ENCODE measurements around the gene NIN. TPM values are rescaled to one million over a fixed set of nuclear protein-coding genes. Genes with fewer than 3 reads are reported as not detected.

NIN gene
- total and polyA plus RNA-seq, 2 of the 4 experiments (the other 2 are of a cell fraction) = 15.2 to 98.4 TPM

DNA sequence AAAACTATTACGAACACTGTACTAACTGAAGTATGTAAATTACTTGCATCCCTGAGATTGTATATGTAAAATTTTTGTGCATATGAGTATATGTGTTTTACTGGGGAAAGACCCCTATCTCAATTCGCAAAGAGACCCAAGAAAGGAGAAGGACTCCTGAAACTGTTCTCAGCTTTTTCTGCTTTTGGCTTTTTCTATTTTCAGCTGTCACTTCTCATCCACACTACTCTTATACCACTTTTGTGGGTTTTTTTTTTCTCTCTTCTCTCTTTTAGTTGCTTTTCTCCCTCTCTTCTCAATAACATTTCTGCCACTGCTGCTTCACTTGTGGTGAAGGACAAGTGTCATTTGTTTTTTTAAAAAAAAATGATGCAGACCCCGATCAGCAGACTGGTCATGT is 39.8 kb downstream of the NIN start:
- no peak overlapping the region for H3K4me3 ChIP-seq (ENCODE audit: insufficient read depth, low read depth, low read length)
- ATAC-seq (ENCODE audit: low read depth) (no peak), DNase-seq (no peak)
- H2BK120ac ChIP-seq (ENCODE audit: low read depth, low read length) = no peak overlapping the region
- H3K27ac ChIP-seq (ENCODE audit: insufficient read depth, low read length) = no peak overlapping the region
- no peak overlapping the region for H2AK9ac ChIP-seq (replicated peaks; ENCODE audit: low read depth, low read length, poor library complexity)
- H2BK5ac ChIP-seq (ENCODE audit: low read depth, low read length, poor library complexity, severe bottlenecking) = no peak overlapping the region
- no peak overlapping the region for H4K8ac ChIP-seq (ENCODE audit: low read depth in 2 of 2, low read length in 2 of 2)
- dilution Hi-C loops (cut with HindIII; ENCODE audit: low sequenced_read_pairs, unreplicated experiment) (no loop called here), in situ Hi-C loops (cut with MboI; ENCODE audit: low sequenced_read_pairs) (no loop called here), intact Hi-C loops (cut with micrococcal nuclease) (no loop called here)
- TF ChIP-seq NFE2L2 (IDR thresholded peaks at IDR 0.05; ENCODE audit: low read depth, low read length) (no peak), CTCF (conservative IDR thresholded peaks at IDR 0.05; ENCODE audit: low read depth, low read length) (no peak), ELK1 (IDR thresholded peaks at IDR 0.05; ENCODE audit: borderline replicate concordance, low read depth, low read length) (no peak), FOS (IDR thresholded peaks at IDR 0.05; ENCODE audit: low read depth, low read length) (no peak), CHD1 (IDR thresholded peaks at IDR 0.05; ENCODE audit: low read depth, low read length) (no peak), RCOR1 (IDR thresholded peaks at IDR 0.05; ENCODE audit: insufficient replicate concordance, low read length) (no peak), USF2 (IDR thresholded peaks at IDR 0.05; ENCODE audit: low read depth, low read length) (no peak), MXI1 (IDR thresholded peaks at IDR 0.05; ENCODE audit: borderline replicate concordance, low read depth, low read length) (no peak), RFX5 (IDR thresholded peaks at IDR 0.05; ENCODE audit: low read depth, low read length) (no peak), MAFK (IDR thresholded peaks at IDR 0.05; ENCODE audit: low read depth, low read length) (no peak), MAZ (IDR thresholded peaks at IDR 0.05; ENCODE audit: borderline replicate concordance, low read depth, low read length) (no peak), CEBPB (IDR thresholded peaks at IDR 0.05; ENCODE audit: low read depth, low read length) (no peak), BHLHE40 (IDR thresholded peaks at IDR 0.05; ENCODE audit: low read depth, low read length) (no peak), POLR2A (IDR thresholded peaks at IDR 0.05; ENCODE audit: low read depth, low read length) (no peak), SMC3 (IDR thresholded peaks at IDR 0.05; ENCODE audit: low read depth, low read length) (no peak), RAD21 (IDR thresholded peaks at IDR 0.05; ENCODE audit: low read length) (no peak)
- H2BK20ac ChIP-seq (ENCODE audit: low read depth, low read length) = no peak overlapping the region
- peaks cover 11 to 58% of the 10 kb centered on the region in 2 experiments for H3K79me1 ChIP-seq (ENCODE audit: low read depth in 1 of 2, low read length in 2 of 2)
- 100% methylated on average over 1 of the region's 3 CpGs; no CpG with 5 or more reads in 1 of the 2 experiments for WGBS, 2 experiments (ENCODE audit: extremely low coverage in 2 of 2, insufficient read length in 1 of 2)
- H3K4me2 ChIP-seq (ENCODE audit: low read depth, low read length) = no peak overlapping the region
- no peak overlapping the region for H3K4ac ChIP-seq (ENCODE audit: low read depth, low read length)
- H3K9me3 ChIP-seq (ENCODE audit: control insufficient read depth, insufficient read depth, low read length) = no peaks in the 10 kb centered on the region
- H3K9me1 ChIP-seq (ENCODE audit: insufficient read depth, low read length) = peaks cover 20% of the 10 kb centered on the region
- no peaks in the 10 kb centered on the region for H3K27me3 ChIP-seq (ENCODE audit: control insufficient read depth, insufficient read depth, low read length)
- no peak overlapping the region for H2AK5ac ChIP-seq (ENCODE audit: low read depth, low read length)
- CTCF ChIA-PET = no interaction called here
- H2BK15ac ChIP-seq (ENCODE audit: low read depth, low read length) = no peak overlapping the region
- no peak overlapping the region for H4K5ac ChIP-seq (ENCODE audit: low read depth, low read length)
- H3K4me1 ChIP-seq (ENCODE audit: control insufficient read depth, insufficient read depth, low read length) = peaks cover 12% of the 10 kb centered on the region
- H3K18ac ChIP-seq (ENCODE audit: low read depth, low read length) = no peak overlapping the region
- H4K91ac ChIP-seq (ENCODE audit: insufficient read depth, low read depth, low read length) = no peak overlapping the region
- no peak overlapping the region for H3K14ac ChIP-seq (replicated peaks; ENCODE audit: low read depth, low read length)
- no TSS peak for BruUV-seq (replicated peaks)
- H3K23ac ChIP-seq (ENCODE audit: low read depth, low read length) = no peak overlapping the region
- no peak overlapping the region for H3K56ac ChIP-seq (ENCODE audit: extremely low read depth, insufficient read depth, low read length)
- no peak overlapping the region for H2AFZ ChIP-seq (replicated peaks; ENCODE audit: low read length, poor library complexity)
- H3K9ac ChIP-seq (ENCODE audit: low read depth, low read length) = no peak overlapping the region
- peaks cover 9% of the 10 kb centered on the region for H3K36me3 ChIP-seq (ENCODE audit: control insufficient read depth, insufficient read depth, low read length)
- POLR2A ChIA-PET (ENCODE audit: unreplicated experiment) = no interaction called here
- peaks cover 6% of the 10 kb centered on the region; the same call in 1 of the 2 replicates for H4K20me1 ChIP-seq (ENCODE audit: insufficient read depth, low read length)
